Measurements from ENCODE around the gene CTRB1.

CTRB1 gene

GRCh38 chr16:75218256-75219076, at the start of gene CTRB1:
Gene CTRB1, plus strand, starts transcription at chr16:75218988. Its CDS starts 20 bp downstream, at chr16:75219008.
- no peak for DNase-seq (ENCODE audit: low spot score)

DNA sequence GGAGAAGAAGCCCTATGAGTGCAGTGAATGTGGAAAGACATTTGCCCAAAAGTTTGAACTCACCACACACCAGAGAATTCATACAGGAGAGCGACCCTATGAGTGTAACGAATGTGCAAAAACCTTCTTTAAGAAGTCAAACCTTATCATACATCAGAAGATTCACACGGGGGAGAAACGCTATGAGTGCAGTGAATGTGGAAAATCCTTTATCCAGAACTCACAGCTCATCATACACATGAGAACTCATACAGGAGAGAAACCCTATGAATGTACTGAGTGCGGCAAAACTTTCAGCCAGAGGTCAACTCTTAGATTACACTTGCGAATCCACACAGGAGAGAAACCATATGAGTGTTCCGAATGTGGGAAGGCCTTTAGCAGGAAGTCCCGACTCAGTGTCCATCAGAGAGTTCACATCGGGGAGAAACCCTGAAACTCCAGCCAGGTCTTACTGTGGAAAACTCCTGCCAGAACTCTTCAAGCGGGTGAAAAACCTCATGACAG, 48.8 kb upstream of the CTRB1 start:
- DNase-seq (ENCODE audit: low spot score): no peak

- DNase-seq (ENCODE audit: low spot score): no peak
Observed at GRCh38 chr16:75172578-75172977, 46.2 kb upstream of the CTRB1 start.

- DNase-seq (ENCODE audit: low spot score): no peak
Observed at GRCh38 chr16:75175074-75175473, 43.7 kb upstream of the CTRB1 start.

GRCh38 chr16:75176926-75177325, 41.9 kb upstream of the CTRB1 start:
- DNase-seq (ENCODE audit: low spot score): no peak

- no peak for DNase-seq (ENCODE audit: low spot score)
Observed at GRCh38 chr16:75179208-75179607, 39.6 kb upstream of the CTRB1 start.

- DNase-seq (ENCODE audit: low spot score): no peak
Observed at GRCh38 chr16:75181630-75182029, 37.2 kb upstream of the CTRB1 start.

- DNase-seq (ENCODE audit: low spot score): no peak
Observed at GRCh38 chr16:75188832-75189477, 29.8 kb upstream of the CTRB1 start.

DNA sequence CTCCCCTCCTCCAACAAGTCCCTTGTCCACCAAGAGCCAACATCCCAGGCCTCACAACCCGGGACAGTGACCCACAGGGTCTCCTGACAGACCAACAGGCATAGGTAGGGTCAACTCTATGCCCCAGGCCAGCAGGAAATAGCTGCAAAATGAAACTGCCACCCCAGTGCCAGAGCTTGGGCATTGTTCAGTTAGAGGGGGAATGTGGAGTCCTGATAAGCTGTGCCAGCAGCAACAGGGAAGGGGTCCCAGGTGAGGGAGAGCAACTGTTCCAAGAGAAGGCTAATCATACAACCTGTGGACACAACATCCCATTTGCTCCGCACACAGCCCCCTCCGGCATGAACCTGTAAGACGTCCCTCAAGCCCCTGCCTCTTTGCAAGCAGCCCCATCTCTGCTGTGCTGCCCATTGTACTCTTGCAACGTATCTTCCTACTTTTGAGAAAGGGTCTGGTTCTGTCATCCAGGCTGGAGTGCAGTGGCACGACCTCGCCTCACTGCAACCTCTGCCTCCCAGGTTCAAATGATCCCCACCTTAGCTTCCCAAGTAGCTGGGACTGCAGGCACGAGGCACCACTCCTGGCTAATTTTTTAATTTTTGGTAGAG, 29.0 kb upstream of the CTRB1 start:
- no peak for DNase-seq (ENCODE audit: low spot score)

GRCh38 chr16:75192606-75193264, 26.1 kb upstream of the CTRB1 start:
- DNase-seq (ENCODE audit: low spot score): peak; percentile 14

- DNase-seq (ENCODE audit: low spot score): no peak
Observed at GRCh38 chr16:75193265-75193650, 25.5 kb upstream of the CTRB1 start.

- no peak for DNase-seq (ENCODE audit: low spot score)
Observed at GRCh38 chr16:75193730-75194444, 24.9 kb upstream of the CTRB1 start.

- DNase-seq (ENCODE audit: low spot score): no peak
Observed at GRCh38 chr16:75195811-75196790, 22.7 kb upstream of the CTRB1 start.

DNA sequence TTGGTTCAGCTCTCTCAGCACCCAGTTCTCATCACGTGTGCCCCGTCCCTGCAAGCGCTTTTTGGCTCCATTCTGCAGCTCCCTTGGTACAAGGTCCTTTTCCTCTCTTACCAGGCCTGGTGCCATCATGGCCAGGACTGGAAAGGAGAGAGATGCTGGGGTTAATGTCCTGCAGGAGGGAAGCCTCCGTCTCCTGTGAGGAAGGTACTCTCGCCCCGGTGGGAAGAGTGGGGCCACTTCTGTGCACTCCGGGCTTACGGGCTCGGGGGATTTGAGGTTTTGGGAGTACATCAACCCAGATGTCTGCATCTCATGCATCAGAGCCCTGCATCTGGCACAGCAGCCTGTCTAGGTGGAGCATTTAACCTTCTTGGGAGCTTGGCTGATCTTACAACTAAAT, 22.0 kb upstream of the CTRB1 start:
- DNase-seq (ENCODE audit: low spot score): no peak

DNA sequence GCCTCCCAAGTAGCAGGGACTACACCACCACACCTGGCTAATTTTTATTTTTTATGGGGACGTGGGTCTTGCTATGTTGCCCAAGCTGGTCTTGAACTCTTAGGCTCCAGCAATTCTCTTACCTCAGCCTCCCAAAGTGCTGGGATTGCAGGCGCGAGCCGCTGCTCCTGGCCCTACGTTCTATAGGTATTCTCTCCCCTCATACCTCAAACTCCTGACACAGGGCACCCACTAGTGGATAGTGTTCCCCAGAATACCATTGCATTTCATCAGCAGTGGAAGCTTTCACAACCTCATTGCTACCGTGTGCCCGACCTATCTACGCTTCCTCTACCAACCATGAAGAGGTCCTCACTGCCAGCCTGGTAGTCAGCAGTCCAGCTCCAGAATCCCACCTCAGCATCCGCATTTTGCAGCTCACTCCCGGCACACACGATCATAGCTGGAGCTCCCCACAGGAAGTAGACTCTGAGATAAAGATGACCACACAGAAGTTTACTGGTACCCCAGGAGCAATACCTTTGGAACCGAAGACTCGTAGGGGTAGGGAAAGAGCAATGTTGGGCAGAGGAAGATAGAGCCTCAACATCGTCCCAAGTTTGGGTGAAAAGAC, 21.2 kb upstream of the CTRB1 start:
- DNase-seq (ENCODE audit: low spot score): no peak

DNA sequence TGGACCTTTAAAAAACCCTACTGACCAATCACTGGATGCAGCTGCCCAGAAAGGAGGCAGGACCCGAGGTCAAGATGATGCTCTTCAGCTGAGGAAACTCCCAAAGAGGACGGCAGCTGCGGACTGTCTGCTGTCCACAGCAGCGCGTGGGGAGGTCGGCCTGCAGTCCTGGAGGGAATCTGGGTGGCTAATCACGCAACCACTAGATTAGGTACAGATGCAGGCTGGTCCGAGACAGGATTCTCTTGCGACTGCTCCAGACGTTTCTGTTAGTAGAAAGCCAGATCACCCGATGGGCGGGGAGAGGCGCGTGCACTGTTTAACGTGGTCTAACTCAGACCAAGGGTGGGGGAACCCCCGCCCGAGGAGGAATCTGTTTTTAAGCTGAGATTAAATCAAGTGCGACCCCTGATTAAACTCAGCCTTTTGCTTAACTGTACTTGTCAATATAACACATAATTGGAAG, 20.6 kb upstream of the CTRB1 start:
- no peak for DNase-seq (ENCODE audit: low spot score)

GRCh38 chr16:75202069-75202590, 16.7 kb upstream of the CTRB1 start:
- no peak for DNase-seq (ENCODE audit: low spot score)

- DNase-seq (ENCODE audit: low spot score): no peak
Observed at GRCh38 chr16:75203096-75203495, 15.7 kb upstream of the CTRB1 start.

GRCh38 chr16:75203667-75204409, 14.9 kb upstream of the CTRB1 start:
- no peak for DNase-seq (ENCODE audit: low spot score)

All from kidney tubule cell (primary cell).